Measurements from ENCODE around the gene FGF14.

Gene FGF14

DNA sequence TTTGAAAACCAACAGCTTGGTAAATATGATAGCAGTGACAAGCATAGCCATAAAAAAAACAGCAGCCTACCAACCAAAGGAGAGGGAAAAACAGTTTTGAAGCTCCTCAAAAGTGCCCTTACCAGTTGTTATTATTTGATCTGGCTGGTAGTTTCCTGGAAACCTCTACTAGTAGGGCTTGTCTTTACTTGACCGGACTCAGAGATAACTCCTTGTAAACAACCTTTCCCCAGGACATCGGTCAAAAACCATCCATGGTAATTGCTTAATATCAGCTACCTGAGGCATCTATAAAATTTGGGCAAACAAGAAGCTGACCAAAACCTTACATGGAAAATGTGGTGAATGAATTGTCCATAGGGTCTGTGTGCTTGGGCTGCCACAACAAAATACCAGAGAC is 210.9 kb downstream of the FGF14 start:
- TF ChIP-seq, protein P1, sequence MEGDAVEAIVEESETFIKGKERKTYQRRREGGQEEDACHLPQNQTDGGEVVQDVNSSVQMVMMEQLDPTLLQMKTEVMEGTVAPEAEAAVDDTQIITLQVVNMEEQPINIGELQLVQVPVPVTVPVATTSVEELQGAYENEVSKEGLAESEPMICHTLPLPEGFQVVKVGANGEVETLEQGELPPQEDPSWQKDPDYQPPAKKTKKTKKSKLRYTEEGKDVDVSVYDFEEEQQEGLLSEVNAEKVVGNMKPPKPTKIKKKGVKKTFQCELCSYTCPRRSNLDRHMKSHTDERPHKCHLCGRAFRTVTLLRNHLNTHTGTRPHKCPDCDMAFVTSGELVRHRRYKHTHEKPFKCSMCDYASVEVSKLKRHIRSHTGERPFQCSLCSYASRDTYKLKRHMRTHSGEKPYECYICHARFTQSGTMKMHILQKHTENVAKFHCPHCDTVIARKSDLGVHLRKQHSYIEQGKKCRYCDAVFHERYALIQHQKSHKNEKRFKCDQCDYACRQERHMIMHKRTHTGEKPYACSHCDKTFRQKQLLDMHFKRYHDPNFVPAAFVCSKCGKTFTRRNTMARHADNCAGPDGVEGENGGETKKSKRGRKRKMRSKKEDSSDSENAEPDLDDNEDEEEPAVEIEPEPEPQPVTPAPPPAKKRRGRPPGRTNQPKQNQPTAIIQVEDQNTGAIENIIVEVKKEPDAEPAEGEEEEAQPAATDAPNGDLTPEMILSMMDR (IDR thresholded peaks at IDR 0.05) = no peak
- Mint-ChIP-seq H3K9me3 (peaks cover 9% of the 10 kb centered on the region), H3K36me3 (ENCODE audit: low read depth) (no peaks in the 10 kb centered on the region), H3K27me3 (ENCODE audit: low read depth, poor library complexity) (peaks cover 6% of the 10 kb centered on the region), H3K4me3 (no peak overlapping the region), H3K4me1 (no peaks in the 10 kb centered on the region), H3K27ac (no peak overlapping the region)
- no peak for DNase-seq

DNA sequence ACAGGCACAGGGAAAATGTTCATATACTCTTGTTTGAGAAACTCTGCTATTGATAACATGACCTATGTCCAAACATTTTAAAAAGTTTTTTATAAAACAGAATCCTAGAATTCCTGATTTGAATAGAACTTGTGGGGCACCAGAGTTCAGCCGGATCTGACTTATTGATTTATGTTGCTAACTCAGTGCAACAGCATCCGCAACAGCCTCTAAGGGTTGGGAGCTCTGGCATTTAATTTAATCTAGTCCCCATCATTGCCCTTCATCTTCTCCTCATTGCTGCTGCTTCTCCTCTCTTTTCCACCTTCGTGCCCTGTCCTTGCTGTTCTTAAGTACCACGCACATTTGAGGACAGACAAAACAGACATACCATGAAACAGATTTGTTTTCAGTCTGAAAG is 214.5 kb downstream of the FGF14 start:
- H3K27ac Mint-ChIP-seq = no peak overlapping the region
- H3K27me3 Mint-ChIP-seq (ENCODE audit: low read depth, poor library complexity) = peaks cover 10% of the 10 kb centered on the region
- H3K4me3 Mint-ChIP-seq = no peak overlapping the region
- TF ChIP-seq, protein P1 (IDR thresholded peaks at IDR 0.05) = no peak
- H3K4me1 Mint-ChIP-seq = no peaks in the 10 kb centered on the region
- H3K9me3 Mint-ChIP-seq = peaks cover 3% of the 10 kb centered on the region
- no peak for DNase-seq
- no peaks in the 10 kb centered on the region for H3K36me3 Mint-ChIP-seq (ENCODE audit: low read depth)

DNA sequence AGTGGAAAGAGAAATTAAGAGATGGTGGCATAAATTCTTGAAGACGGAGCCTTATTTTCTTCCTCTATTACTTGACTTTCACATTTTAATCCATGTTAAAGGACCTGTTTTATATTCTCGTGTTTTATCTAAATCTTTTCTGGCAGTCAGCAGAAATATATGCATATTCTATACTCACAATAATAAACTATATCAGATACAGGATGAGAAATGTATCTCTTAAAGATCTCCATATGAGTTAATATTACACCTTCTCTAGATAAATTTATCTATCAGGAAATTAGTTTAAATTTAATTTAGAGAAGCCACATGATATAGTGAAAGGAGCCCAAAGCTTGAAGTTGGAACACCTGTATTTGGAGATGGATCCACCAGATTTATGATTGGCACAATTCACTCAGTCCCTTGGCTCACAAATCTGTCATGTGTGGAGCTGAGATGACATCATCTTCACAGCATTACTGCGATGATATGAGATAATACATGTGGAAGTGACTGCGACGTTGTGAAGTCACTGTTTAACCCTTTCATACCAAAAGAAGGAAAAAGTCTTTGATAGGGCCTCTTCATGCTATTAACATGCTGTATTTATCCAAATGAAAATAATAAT is 216.4 kb downstream of the FGF14 start:
- Mint-ChIP-seq H3K9me3 (peaks cover 3% of the 10 kb centered on the region), H3K4me1 (no peaks in the 10 kb centered on the region), H3K27me3 (ENCODE audit: low read depth, poor library complexity) (peaks cover 10% of the 10 kb centered on the region), H3K27ac (no peak overlapping the region), H3K4me3 (no peak overlapping the region), H3K36me3 (ENCODE audit: low read depth) (no peaks in the 10 kb centered on the region)
- TF ChIP-seq, protein P1 (IDR thresholded peaks at IDR 0.05) = no peak
- DNase-seq = no peak

DNA sequence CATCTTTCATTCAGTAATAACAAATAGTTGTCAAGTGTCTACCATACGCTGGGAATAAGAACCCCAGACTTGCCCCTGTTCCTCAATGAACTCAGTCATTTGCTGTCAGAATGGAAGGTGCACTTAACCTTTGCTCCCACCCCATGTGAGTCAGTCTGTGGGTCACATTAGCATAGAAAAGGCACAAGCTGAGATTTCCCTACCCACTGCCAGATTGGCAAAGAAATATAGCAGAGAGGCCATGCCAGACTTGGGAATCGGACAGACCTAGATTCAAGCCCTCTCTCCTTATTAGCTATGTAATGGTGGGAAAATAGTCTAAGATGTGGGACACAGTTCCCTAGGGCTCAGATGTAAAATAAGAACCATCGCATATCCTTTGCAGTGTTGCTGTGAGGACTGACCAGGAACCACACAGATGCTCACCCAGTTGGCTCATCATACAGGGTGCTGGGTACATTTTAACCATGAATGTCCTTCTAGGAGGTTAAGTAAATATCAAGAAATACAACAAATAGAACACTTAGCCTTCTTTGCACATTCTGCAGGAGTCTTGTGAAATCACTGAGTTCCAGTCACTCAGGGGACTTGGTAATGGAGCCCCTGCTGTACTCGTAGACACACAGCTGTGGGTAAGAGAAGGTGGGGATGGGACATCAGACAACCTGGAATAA is 218.2 kb downstream of the FGF14 start:
- TF ChIP-seq, protein P1 (IDR thresholded peaks at IDR 0.05) = no peak
- peaks cover 5% of the 10 kb centered on the region for H3K27me3 Mint-ChIP-seq (ENCODE audit: low read depth, poor library complexity)

DNA sequence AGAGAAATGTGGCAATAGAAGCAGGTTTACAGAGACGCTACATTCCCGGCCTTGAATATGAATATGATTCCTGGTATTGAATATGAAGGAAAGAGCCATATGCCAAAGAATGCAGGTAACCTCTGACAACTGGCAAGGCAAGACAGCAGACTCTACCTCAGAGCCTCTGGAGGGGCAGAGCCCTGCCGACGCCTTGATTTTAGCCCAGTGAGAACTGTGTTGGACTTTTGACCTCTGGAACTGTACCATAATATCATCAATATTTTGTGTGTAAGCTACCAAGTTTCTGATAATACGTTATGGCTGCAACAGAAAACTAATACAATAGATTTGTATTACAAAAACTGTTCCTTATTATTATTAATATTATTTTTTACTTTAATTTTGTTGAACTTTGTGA is 219.7 kb downstream of the FGF14 start:
- Mint-ChIP-seq H3K4me3 (no peak overlapping the region), H3K27me3 (ENCODE audit: low read depth, poor library complexity) (peaks cover 6% of the 10 kb centered on the region), H3K9me3 (no peaks in the 10 kb centered on the region), H3K36me3 (ENCODE audit: low read depth) (no peaks in the 10 kb centered on the region), H3K27ac (no peak overlapping the region), H3K4me1 (no peaks in the 10 kb centered on the region)
- no peak for DNase-seq
- TF ChIP-seq, protein P1 (IDR thresholded peaks at IDR 0.05) = no peak

More for the DNA sequence above, 218.2 kb downstream of the FGF14 start:
- H3K4me1 Mint-ChIP-seq = no peaks in the 10 kb centered on the region
- H3K36me3 Mint-ChIP-seq (ENCODE audit: low read depth) = no peaks in the 10 kb centered on the region
- no peak for DNase-seq
- no peak overlapping the region for H3K27ac Mint-ChIP-seq
- H3K9me3 Mint-ChIP-seq = no peaks in the 10 kb centered on the region
- no peak overlapping the region for H3K4me3 Mint-ChIP-seq

DNA sequence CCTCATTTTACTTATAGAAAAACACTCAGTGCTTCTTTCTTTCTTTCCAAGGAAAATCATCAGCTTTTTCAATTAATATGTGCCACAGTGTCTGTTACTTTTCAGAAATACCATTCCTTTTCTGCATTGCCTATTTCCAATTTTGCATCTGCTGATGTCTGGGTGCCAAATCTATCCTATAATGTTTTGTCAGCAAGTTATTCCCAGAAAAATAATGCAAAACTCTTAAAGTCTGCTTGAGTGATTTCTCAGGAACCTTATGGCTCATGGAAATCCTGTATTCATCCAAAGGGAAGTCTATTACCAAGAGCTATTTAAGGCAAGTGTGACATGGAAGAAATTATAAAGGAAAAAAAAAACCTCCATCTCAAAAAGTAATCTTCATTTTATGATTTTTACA is 224.4 kb downstream of the FGF14 start:
- Mint-ChIP-seq H3K4me3 (no peak overlapping the region), H3K36me3 (ENCODE audit: low read depth) (no peaks in the 10 kb centered on the region), H3K27me3 (ENCODE audit: low read depth, poor library complexity) (peaks cover 2% of the 10 kb centered on the region), H3K27ac (no peak overlapping the region), H3K9me3 (no peaks in the 10 kb centered on the region), H3K4me1 (no peaks in the 10 kb centered on the region)
- TF ChIP-seq, protein P1 (IDR thresholded peaks at IDR 0.05) = no peak
- DNase-seq = no peak
